Panc1 (cell line): ENCODE measurements around the gene PPP2R3B. TPM values are rescaled to one million over a fixed set of nuclear protein-coding genes. Genes with fewer than 3 reads are reported as not detected.

Experiments used
- ATAC-seq: fragments of 200-7000 bp; cut with Tn5 transposase; 2 replicates; pipeline ENCODE4 v1.9.1; 2020; ENCODE audit warnings: mild to moderate bottlenecking, moderate library complexity
- BruUV-seq: library from RNA; stranded (reverse); fragments of 400-500 nt; replicated peaks from 2 replicates; lab custom pipeline; 2021; lab: Mats Ljungman, UMichigan
- CTCF ChIA-PET: fragments of 300-600 bp; sonication (Branson Sonifier 250); formaldehyde crosslinking; loops from one replicate; lab custom pipeline; 2022; ENCODE audit warnings: antibody characterized with exemption; lab: Charles Lee
- POLR2A ChIA-PET: fragments of 300-600 bp; sonication (Branson Sonifier 250); formaldehyde crosslinking; loops from one replicate; lab custom pipeline; 2022; ENCODE audit warnings: antibody characterized with exemption; lab: Charles Lee
- DNase-seq: peaks from one replicate; pipeline ENCODE4 v3.0.0-alpha.2; 2010; ENCODE audit warnings: low read depth, low spot score
- H3K27ac ChIP-seq: 2 replicates; pipeline ENCODE4 v1.5.1; 2011; ENCODE audit warnings: mild to moderate bottlenecking, low read length, inconsistent platforms
- H3K27me3 ChIP-seq: fragments of 200-500 bp; sonication (Bioruptor generic); 2 replicates; pipeline ENCODE4 v1.6.0; 2014; ENCODE audit warnings: low read length, inconsistent platforms; ENCODE audit not compliant: control insufficient read depth, insufficient read depth
- H3K36me3 ChIP-seq: fragments of 200-500 bp; sonication (Bioruptor generic); 2 replicates; pipeline ENCODE4 v1.5.1; 2014; ENCODE audit warnings: inconsistent platforms, mild to moderate bottlenecking, low read length, moderate library complexity; ENCODE audit not compliant: control insufficient read depth, insufficient read depth
- H3K4me1 ChIP-seq: 2 replicates; pipeline ENCODE4 v1.5.1; 2011; ENCODE audit warnings: inconsistent platforms, mild to moderate bottlenecking, low read length, moderate library complexity; ENCODE audit not compliant: control insufficient read depth, insufficient read depth
- H3K4me3 ChIP-seq, 2 experiments: 2 replicates each; pipeline ENCODE4 v1.5.1; 2011 to 2012; ENCODE audit warnings: low read depth in 2 of 2, low read length in 2 of 2, mild to moderate bottlenecking in 2 of 2, inconsistent platforms in 1 of 2, moderate library complexity in 1 of 2
- H3K9me3 ChIP-seq: fragments of 200-500 bp; sonication (Bioruptor generic); 2 replicates; pipeline ENCODE4 v1.5.1; 2014; ENCODE audit warnings: low read depth, mild to moderate bottlenecking, inconsistent platforms, low read length, moderate library complexity; ENCODE audit not compliant: control insufficient read depth, insufficient read depth
- CTCF ChIP-seq: fragments of 450-650 bp; IDR thresholded peaks from 2 replicates; pipeline ENCODE4 v1.5.1; 2017; ENCODE audit warnings: mild to moderate bottlenecking
- POLR2AphosphoS5 ChIP-seq: IDR thresholded peaks from 2 replicates; pipeline ENCODE4 v1.6.1; 2012; ENCODE audit warnings: mild to moderate bottlenecking, low read depth, low read length, moderate library complexity
- REST ChIP-seq, 2 experiments: IDR thresholded peaks; 2 replicates each; pipeline ENCODE4 v1.6.1; 2011 to 2012; ENCODE audit warnings: low read depth in 2 of 2, control low read depth in 1 of 2, low read length in 1 of 2, mild to moderate bottlenecking in 1 of 2, moderate library complexity in 1 of 2; ENCODE audit not compliant: insufficient read depth in 1 of 2
- SIN3A ChIP-seq: IDR thresholded peaks from 2 replicates; pipeline ENCODE4 v1.6.1; 2012; ENCODE audit warnings: low read depth, mild to moderate bottlenecking, low read length, moderate library complexity, borderline replicate concordance; ENCODE audit not compliant: insufficient read depth
- TCF7L2 ChIP-seq: IDR thresholded peaks from 2 replicates; pipeline ENCODE4 v1.6.1; 2011; ENCODE audit warnings: mild to moderate bottlenecking, low read depth, low read length, inconsistent platforms
- in situ Hi-C: cut with HindIII; loops from 2 replicates; pipeline ENCODE4 v1.10.0; 2016; ENCODE audit warnings: low sequenced_read_pairs, low pct_unique_long_range_greater_than_20kb
- intact Hi-C: fragments of 100-400 bp; cut with micrococcal nuclease; formaldehyde crosslinking; loops from one replicate; pipeline ENCODE4 v1.10.0; 2022; ENCODE audit not compliant: unreplicated experiment
- total RNA-seq: library from RNA; stranded (reverse); gene quantifications from one replicate; pipeline ENCODE4 v1.2.1, GENCODE V29; 2021; ENCODE audit not compliant: unreplicated experiment

PPP2R3B gene
- total RNA-seq, 1 experiment from 2014 or later, result 19.2 TPM

- H3K36me3 ChIP-seq, result no peaks in the 10 kb centered on the region
- ChIA-PET CTCF (no interaction called here), POLR2A (no interaction called here)
- ATAC-seq, result no peak
- no TSS peak for BruUV-seq
- no peaks in the 10 kb centered on the region for H3K27me3 ChIP-seq
- no peak overlapping the region for H3K27ac ChIP-seq
- intact Hi-C loops, result no loop called here
- no peaks in the 10 kb centered on the region for H3K9me3 ChIP-seq
- no peaks in the 10 kb centered on the region for H3K4me1 ChIP-seq
- no peak for DNase-seq
- no peak overlapping the region for H3K4me3 ChIP-seq
- in situ Hi-C loops, result no loop called here
- TF ChIP-seq CTCF (no peak), POLR2AphosphoS5 (no peak)
Measured at GRCh38 chrX:334331-334891, 52.3 kb downstream of the PPP2R3B start.

GRCh38 chrX:333611-334311 lies 52.9 kb downstream of the PPP2R3B start:
- no peaks in the 10 kb centered on the region for H3K4me1 ChIP-seq
- ATAC-seq (no peak), DNase-seq (no peak)
- ChIA-PET POLR2A (no interaction called here), CTCF (no interaction called here)
- intact Hi-C loops (no loop called here), in situ Hi-C loops (no loop called here)
- no peak overlapping the region for H3K4me3 ChIP-seq
- H3K9me3 ChIP-seq, result no peaks in the 10 kb centered on the region
- TF ChIP-seq REST (IDR thresholded peaks at IDR 0.05; ENCODE audit: insufficient read depth in 1 of 2, low read depth in 2 of 2, low read length in 1 of 2) (no peak), TCF7L2 (no peak), CTCF (no peak), SIN3A (no peak), POLR2AphosphoS5 (no peak)
- H3K36me3 ChIP-seq, result no peaks in the 10 kb centered on the region
- no peaks in the 10 kb centered on the region for H3K27me3 ChIP-seq
- no TSS peak for BruUV-seq
- no peak overlapping the region for H3K27ac ChIP-seq
